ENCODE measurements around the gene SEMA3F. TPM values are rescaled to one million over a fixed set of nuclear protein-coding genes. Genes with fewer than 3 reads are reported as not detected.

SEMA3F gene
- total RNA-seq, 6 donors from 2014 or later: 4.2 to 76.0 (median 27.5) TPM

DNA sequence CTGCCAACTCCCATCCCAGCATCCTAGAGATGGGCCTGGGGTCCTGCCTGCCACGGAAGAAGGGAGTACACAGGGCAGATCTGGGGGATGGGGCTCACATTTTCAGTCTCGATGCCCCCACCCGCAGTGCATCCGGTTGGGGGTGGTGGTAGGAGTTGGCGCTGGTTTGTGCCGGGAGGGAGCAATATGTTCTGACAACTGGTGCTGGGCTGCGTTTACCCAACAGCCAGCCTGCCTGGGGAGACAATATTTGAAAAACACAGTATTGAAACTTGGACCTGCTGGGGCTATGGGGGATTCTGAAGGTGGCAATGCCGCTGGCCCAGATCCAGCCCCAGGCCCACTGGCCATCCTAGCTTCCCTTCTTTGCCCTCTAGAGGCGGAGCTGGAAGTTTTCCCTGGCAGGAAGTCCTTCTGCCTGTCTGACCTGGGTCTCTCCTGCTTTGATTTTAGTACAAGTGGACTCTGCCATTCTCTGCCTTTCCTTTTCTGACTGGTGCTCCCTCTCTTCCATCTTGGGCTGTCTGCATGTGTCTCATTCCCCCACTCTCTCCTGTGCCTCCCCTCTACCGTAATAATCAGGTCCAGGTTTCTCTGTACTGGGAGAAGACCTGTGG lies 3.5 kb downstream of the SEMA3F start:
- peak overlapping the region in 1 of 4 donors; percentile 55 for H3K4me3 ChIP-seq

DNA sequence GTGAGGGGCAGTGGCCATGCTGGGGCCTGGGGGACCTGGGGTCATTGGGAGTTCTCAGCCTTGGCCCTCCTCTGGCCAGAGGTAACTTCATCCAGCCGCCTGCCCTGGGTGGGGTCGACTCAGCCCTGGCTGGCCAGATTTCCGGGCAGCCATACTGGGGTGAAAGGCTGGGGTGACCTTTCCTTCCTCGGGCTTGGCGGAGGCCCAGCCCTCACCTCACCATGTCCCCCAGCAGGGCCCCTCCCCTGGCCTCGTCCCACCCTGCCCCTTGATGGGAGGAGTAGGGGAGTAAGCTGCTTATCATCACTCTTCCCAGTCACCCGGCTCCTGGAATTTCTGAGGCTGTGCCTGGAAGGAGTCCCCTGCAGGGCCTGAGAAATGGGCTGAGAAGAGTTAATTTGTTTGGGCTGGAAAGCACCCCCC lies 5.4 kb downstream of the SEMA3F start:
- TF ChIP-seq, protein P1, sequence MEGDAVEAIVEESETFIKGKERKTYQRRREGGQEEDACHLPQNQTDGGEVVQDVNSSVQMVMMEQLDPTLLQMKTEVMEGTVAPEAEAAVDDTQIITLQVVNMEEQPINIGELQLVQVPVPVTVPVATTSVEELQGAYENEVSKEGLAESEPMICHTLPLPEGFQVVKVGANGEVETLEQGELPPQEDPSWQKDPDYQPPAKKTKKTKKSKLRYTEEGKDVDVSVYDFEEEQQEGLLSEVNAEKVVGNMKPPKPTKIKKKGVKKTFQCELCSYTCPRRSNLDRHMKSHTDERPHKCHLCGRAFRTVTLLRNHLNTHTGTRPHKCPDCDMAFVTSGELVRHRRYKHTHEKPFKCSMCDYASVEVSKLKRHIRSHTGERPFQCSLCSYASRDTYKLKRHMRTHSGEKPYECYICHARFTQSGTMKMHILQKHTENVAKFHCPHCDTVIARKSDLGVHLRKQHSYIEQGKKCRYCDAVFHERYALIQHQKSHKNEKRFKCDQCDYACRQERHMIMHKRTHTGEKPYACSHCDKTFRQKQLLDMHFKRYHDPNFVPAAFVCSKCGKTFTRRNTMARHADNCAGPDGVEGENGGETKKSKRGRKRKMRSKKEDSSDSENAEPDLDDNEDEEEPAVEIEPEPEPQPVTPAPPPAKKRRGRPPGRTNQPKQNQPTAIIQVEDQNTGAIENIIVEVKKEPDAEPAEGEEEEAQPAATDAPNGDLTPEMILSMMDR (IDR thresholded peaks at IDR 0.05): no peak
- TF ChIP-seq EP300 (IDR thresholded peaks at IDR 0.05) (peak in 1 of 4 donors; percentile 48), POLR2AphosphoS5 (IDR thresholded peaks at IDR 0.05) (peak; percentile 16 to 66)
- 59 to 64% methylated on average over 3 to 6 of the region's 7 CpGs for WGBS, 2 donors
- no peak for ATAC-seq (ENCODE audit: low FRiP score in 2 of 2)

More for the DNA sequence above, 3.5 kb downstream of the SEMA3F start:
- WGBS, 2 donors: 41 to 67% methylated on average over 7 to 10 of the region's 10 CpGs
- no peaks in the 10 kb centered on the region for H3K9me3 ChIP-seq
- H3K36me3 ChIP-seq: no peaks in the 10 kb centered on the region
- peaks cover 0 to 19% (median 4%) of the 10 kb centered on the region in 4 donors for H3K27me3 ChIP-seq
- H3K27ac ChIP-seq: peak overlapping the region; percentile 74 to 95 (median 84)
- ATAC-seq (ENCODE audit: low FRiP score in 2 of 2): no peak
- peak in 1 of 2 donors; percentile 14 for DNase-seq
- peaks cover 58 to 95% (median 76%) of the 10 kb centered on the region in 4 donors for H3K4me1 ChIP-seq
- peak in 1 of 2 donors; percentile 5 for TF ChIP-seq POLR2AphosphoS5 (IDR thresholded peaks at IDR 0.05)
- TF ChIP-seq, protein P1 (IDR thresholded peaks at IDR 0.05): no peak

GRCh38 chr3:50161320-50161719 lies 6.2 kb downstream of the SEMA3F start:
- Histone ChIP-seq H3K27ac (peak overlapping the region; percentile 74 to 95 (median 84)), H3K36me3 (no peaks in the 10 kb centered on the region), H3K27me3 (peaks cover 0 to 4% (median 0%) of the 10 kb centered on the region in 4 donors), H3K9me3 (no peaks in the 10 kb centered on the region), H3K4me1 (peaks cover 69 to 96% (median 87%) of the 10 kb centered on the region in 4 donors), H3K4me3 (peak overlapping the region in 1 of 4 donors; percentile 4)
- WGBS, 2 donors: 54 to 74% methylated on average over 9 to 13 of the region's 13 CpGs
- ATAC-seq (ENCODE audit: low FRiP score in 2 of 2) (no peak), DNase-seq (no peak)
- no peak for TF ChIP-seq EP300 (IDR thresholded peaks at IDR 0.05)
- no peak for TF ChIP-seq POLR2AphosphoS5 (IDR thresholded peaks at IDR 0.05)
- TF ChIP-seq POLR2A (IDR thresholded peaks at IDR 0.05): no peak
- TF ChIP-seq, protein P1 (IDR thresholded peaks at IDR 0.05): no peak

More for the DNA sequence above, 5.4 kb downstream of the SEMA3F start:
- H3K27ac ChIP-seq: peak overlapping the region; percentile 74 to 95 (median 84)
- H3K4me3 ChIP-seq: peak overlapping the region in 1 of 4 donors; percentile 4
- no peaks in the 10 kb centered on the region for H3K9me3 ChIP-seq
- no peak for DNase-seq
- no peaks in the 10 kb centered on the region for H3K36me3 ChIP-seq
- H3K27me3 ChIP-seq: peaks cover 0 to 12% (median 2%) of the 10 kb centered on the region in 4 donors
- H3K4me1 ChIP-seq: peaks cover 67 to 96% (median 84%) of the 10 kb centered on the region in 4 donors

- peaks cover 73 to 99% (median 89%) of the 10 kb centered on the region in 4 donors for H3K4me1 ChIP-seq
- WGBS, 2 donors: 44 to 56% methylated on average over 4 to 5 of the region's 5 CpGs
Observed at GRCh38 chr3:50162034-50162883, 7.1 kb downstream of the SEMA3F start.

More at GRCh38 chr3:50162034-50162883, 7.1 kb downstream of the SEMA3F start:
- Histone ChIP-seq H3K27ac (peak overlapping the region; percentile 74 to 95 (median 84)), H3K9me3 (no peaks in the 10 kb centered on the region), H3K4me3 (no peak overlapping the region), H3K36me3 (no peaks in the 10 kb centered on the region), H3K27me3 (no peaks in the 10 kb centered on the region)
- no peak for DNase-seq
- TF ChIP-seq POLR2A (IDR thresholded peaks at IDR 0.05) (no peak), POLR2AphosphoS5 (IDR thresholded peaks at IDR 0.05) (peak in 1 of 2 donors; percentile 54), EP300 (IDR thresholded peaks at IDR 0.05) (peak in 1 of 4 donors; percentile 41)
- TF ChIP-seq, protein P1 (IDR thresholded peaks at IDR 0.05): no peak
- no peak for ATAC-seq (ENCODE audit: low FRiP score in 2 of 2)

Measured in upper lobe of left lung (tissue), 6 donors.